Activated naive CD4-positive, alpha-beta T cell treated with anti-CD3 and anti-CD28 coated beads, Interleukin-2, amount 50 U/mL, for 16 hours (primary cell): ENCODE results near the gene LRP8.
"Not testable (repeated sequence)": the region's sequence is repeated elsewhere in the genome, so short reads cannot be mapped to it uniquely, and the experiment has no call there.

Experiments used
- DNase-seq: peaks from one replicate; pipeline ENCODE4 v3.0.0-alpha.2; 2020

Gene LRP8

GRCh38 chr1:53206735-53207379, 121.0 kb downstream of the LRP8 start:
- DNase-seq: no peak

GRCh38 chr1:53206083-53206685, 121.7 kb downstream of the LRP8 start:
- not testable (repeated sequence) for DNase-seq

GRCh38 chr1:53205496-53205895, 122.4 kb downstream of the LRP8 start:
- not testable (repeated sequence) for DNase-seq

DNA sequence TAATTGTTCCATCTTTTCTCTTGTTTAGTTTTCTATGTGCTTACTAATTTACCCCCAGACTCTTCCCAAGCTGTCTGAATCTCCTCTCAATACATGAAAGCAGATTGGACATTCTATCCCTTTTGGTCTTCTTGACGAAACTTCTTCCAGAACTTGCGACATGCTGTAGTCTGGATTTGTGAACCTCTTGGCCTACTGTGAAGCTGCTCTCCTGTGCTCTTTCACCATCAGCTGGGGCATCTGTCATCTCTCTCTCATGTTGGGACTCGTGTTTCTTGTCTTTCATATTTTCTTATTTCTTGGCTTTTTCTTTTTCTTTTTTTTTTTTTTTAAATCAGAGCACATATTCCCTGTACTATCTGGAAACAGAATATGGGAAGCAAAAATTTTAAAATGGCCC, 124.4 kb downstream of the LRP8 start:
- DNase-seq: no peak

- DNase-seq: no peak
These were observed 129.6 kb downstream of the LRP8 start for GRCh38 chr1:53198241-53198651.

GRCh38 chr1:53197291-53198200, 130.3 kb downstream of the LRP8 start:
- no peak for DNase-seq

GRCh38 chr1:53196485-53197290, 131.2 kb downstream of the LRP8 start, which contains the start of gene CPT2:
Gene CPT2, plus strand, starts transcription at chr1:53196824. Its CDS starts 120 bp downstream, at chr1:53196944.
- DNase-seq: peak; percentile 89

GRCh38 chr1:53196017-53196484, 131.8 kb downstream of the LRP8 start:
- no peak for DNase-seq

- no peak for DNase-seq
These were observed 132.4 kb downstream of the LRP8 start for GRCh38 chr1:53195246-53196016.
